Activated CD4-positive, alpha-beta T cell treated with anti-CD3 and anti-CD28 coated beads for 4 hours (primary cell): ENCODE results near the gene ATP5MG.
A peak's percentile ranks its signal among the peaks of the same experiment; 100 is the strongest.
"Not testable (repeated sequence)": the region's sequence is repeated elsewhere in the genome, so short reads cannot be mapped to it uniquely, and the experiment has no call there.

ENCODE experiments used
- DNase-seq, 2 donors: peaks; one replicate each; pipeline ENCODE4 v3.0.0-alpha.2; 2020

ATP5MG gene

GRCh38 chr11:118401151-118401879, at the start of gene ATP5MG:
Gene ATP5MG (plus strand): TSS chr11:118401606. CDS start chr11:118401666, 60 bp downstream.
- DNase-seq, result peak; percentile 92 to 95

- no peak for DNase-seq
Observed at GRCh38 chr11:118353084-118353710, 48.2 kb upstream of the ATP5MG start.

GRCh38 chr11:118358071-118358470, 43.3 kb upstream of the ATP5MG start:
- no peak for DNase-seq

- peak; percentile 98 to 99 for DNase-seq
Observed at GRCh38 chr11:118359295-118359958, 42.0 kb upstream of the ATP5MG start, which contains the start of gene UBE4A. Gene UBE4A (plus strand): TSS chr11:118359600. CDS start chr11:118365081, 5,481 bp downstream.

GRCh38 chr11:118364956-118365615, 36.3 kb upstream of the ATP5MG start:
- no peak for DNase-seq

GRCh38 chr11:118366287-118366686, 35.1 kb upstream of the ATP5MG start:
- no peak for DNase-seq

GRCh38 chr11:118370774-118371173, 30.6 kb upstream of the ATP5MG start:
- DNase-seq, result no peak

GRCh38 chr11:118373263-118373662, 28.1 kb upstream of the ATP5MG start:
- no peak for DNase-seq

GRCh38 chr11:118373871-118374270, 27.5 kb upstream of the ATP5MG start:
- no peak for DNase-seq

- no peak for DNase-seq
Observed at GRCh38 chr11:118374729-118375128, 26.7 kb upstream of the ATP5MG start.

- no peak for DNase-seq
Observed at GRCh38 chr11:118375978-118376377, 25.4 kb upstream of the ATP5MG start.

- no peak for DNase-seq
Observed at GRCh38 chr11:118379497-118379896, 21.9 kb upstream of the ATP5MG start.

- no peak for DNase-seq
Observed at GRCh38 chr11:118380571-118380970, 20.8 kb upstream of the ATP5MG start.

GRCh38 chr11:118382954-118383353, 18.5 kb upstream of the ATP5MG start:
- no peak for DNase-seq

- DNase-seq, result no peak
Observed at GRCh38 chr11:118383657-118384056, 17.7 kb upstream of the ATP5MG start.

- DNase-seq, result no peak
Observed at GRCh38 chr11:118396097-118396501, 5.3 kb upstream of the ATP5MG start.

- DNase-seq, result no peak
Observed at GRCh38 chr11:118397448-118397847, 4.0 kb upstream of the ATP5MG start.

GRCh38 chr11:118398791-118399559, 2.4 kb upstream of the ATP5MG start:
- peak; percentile 42 to 43 for DNase-seq

GRCh38 chr11:118401880-118402590, 629 bp downstream of the ATP5MG start:
- DNase-seq, result no peak

- DNase-seq, result not testable (repeated sequence)
Observed at GRCh38 chr11:118402594-118402993, 1.2 kb downstream of the ATP5MG start.

GRCh38 chr11:118406599-118407166, 5.3 kb downstream of the ATP5MG start:
- no peak for DNase-seq
